ENCODE measurements around the gene PLEKHM3.

- no peak for TF ChIP-seq POLR2A (IDR thresholded peaks at IDR 0.05)
- TF ChIP-seq, protein P1, sequence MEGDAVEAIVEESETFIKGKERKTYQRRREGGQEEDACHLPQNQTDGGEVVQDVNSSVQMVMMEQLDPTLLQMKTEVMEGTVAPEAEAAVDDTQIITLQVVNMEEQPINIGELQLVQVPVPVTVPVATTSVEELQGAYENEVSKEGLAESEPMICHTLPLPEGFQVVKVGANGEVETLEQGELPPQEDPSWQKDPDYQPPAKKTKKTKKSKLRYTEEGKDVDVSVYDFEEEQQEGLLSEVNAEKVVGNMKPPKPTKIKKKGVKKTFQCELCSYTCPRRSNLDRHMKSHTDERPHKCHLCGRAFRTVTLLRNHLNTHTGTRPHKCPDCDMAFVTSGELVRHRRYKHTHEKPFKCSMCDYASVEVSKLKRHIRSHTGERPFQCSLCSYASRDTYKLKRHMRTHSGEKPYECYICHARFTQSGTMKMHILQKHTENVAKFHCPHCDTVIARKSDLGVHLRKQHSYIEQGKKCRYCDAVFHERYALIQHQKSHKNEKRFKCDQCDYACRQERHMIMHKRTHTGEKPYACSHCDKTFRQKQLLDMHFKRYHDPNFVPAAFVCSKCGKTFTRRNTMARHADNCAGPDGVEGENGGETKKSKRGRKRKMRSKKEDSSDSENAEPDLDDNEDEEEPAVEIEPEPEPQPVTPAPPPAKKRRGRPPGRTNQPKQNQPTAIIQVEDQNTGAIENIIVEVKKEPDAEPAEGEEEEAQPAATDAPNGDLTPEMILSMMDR (IDR thresholded peaks at IDR 0.05) = no peak
Observed at GRCh38 chr2:207819839-207820784, 205.2 kb downstream of the PLEKHM3 start.

Data from adrenal gland (tissue), 5 donors.